Stimulated activated CD4-positive, alpha-beta T cell treated with anti-CD3 and anti-CD28 coated beads, Interleukin-4, amount 100 ng/mL, for 4 hours (primary cell): ENCODE measurements around the gene LYPD1.
"Not testable (repeated sequence)": the region's sequence is repeated elsewhere in the genome, so short reads cannot be mapped to it uniquely, and the experiment has no call there.

Source experiments
- DNase-seq, 2 experiments: peaks; one replicate each; pipeline ENCODE4 v3.0.0-alpha.2; 2020

Gene LYPD1

GRCh38 chr2:132669908-132670495 is at the start of gene LYPD1:
LYPD1 (minus strand) TSS chr2:132670205; CDS start chr2:132669932, 273 bp downstream.
- no peak for DNase-seq

- DNase-seq, result no peak
Measured at GRCh38 chr2:132719480-132719879, 49.5 kb upstream of the LYPD1 start.

- DNase-seq, result no peak
Measured at GRCh38 chr2:132716954-132717353, 46.9 kb upstream of the LYPD1 start.

- DNase-seq, result no peak
Measured at GRCh38 chr2:132715386-132716351, 45.7 kb upstream of the LYPD1 start.

- DNase-seq, result no peak
Measured at GRCh38 chr2:132703396-132703795, 33.4 kb upstream of the LYPD1 start.

GRCh38 chr2:132701810-132702209 is 31.8 kb upstream of the LYPD1 start:
- DNase-seq, result no peak

GRCh38 chr2:132699802-132700201 is 29.8 kb upstream of the LYPD1 start:
- DNase-seq, result not testable (repeated sequence)

GRCh38 chr2:132698347-132698746 is 28.3 kb upstream of the LYPD1 start:
- DNase-seq, result not testable (repeated sequence)

- DNase-seq, result no peak
Measured at GRCh38 chr2:132697556-132698205, 27.7 kb upstream of the LYPD1 start.

- DNase-seq, result no peak
Measured at GRCh38 chr2:132692816-132693215, 22.8 kb upstream of the LYPD1 start.

GRCh38 chr2:132691556-132691955 is 21.6 kb upstream of the LYPD1 start:
- DNase-seq, result no peak

GRCh38 chr2:132690664-132691303 is 20.8 kb upstream of the LYPD1 start:
- no peak for DNase-seq

- no peak for DNase-seq
Measured at GRCh38 chr2:132681766-132682165, 11.8 kb upstream of the LYPD1 start.

- no peak for DNase-seq
Measured at GRCh38 chr2:132680544-132680943, 10.5 kb upstream of the LYPD1 start.

- DNase-seq, result no peak
Measured at GRCh38 chr2:132678483-132678882, 8.5 kb upstream of the LYPD1 start.

GRCh38 chr2:132677661-132678060 is 7.7 kb upstream of the LYPD1 start:
- no peak for DNase-seq

GRCh38 chr2:132676999-132677398 is 7.0 kb upstream of the LYPD1 start:
- no peak for DNase-seq

GRCh38 chr2:132671151-132671835 is 1.3 kb upstream of the LYPD1 start:
- DNase-seq, result no peak

- DNase-seq, result no peak
Measured at GRCh38 chr2:132670496-132671150, 618 bp upstream of the LYPD1 start.

GRCh38 chr2:132668987-132669907 is 758 bp downstream of the LYPD1 start:
- no peak for DNase-seq
